Liver (tissue), 3 donors: ENCODE measurements around the gene TANGO6.

Source experiments
- CTCF ChIP-seq: fragments of 150-350 bp; IDR thresholded peaks from 2 replicates; pipeline ENCODE4 v1.5.1; 2017; ENCODE audit warnings: improper control_type of control experiment, low read depth, low read length; ENCODE audit not compliant: missing input control
- EGR1 ChIP-seq, 2 donors: IDR thresholded peaks; 2 replicates each; pipeline ENCODE4 v1.6.1; 2016 to 2018; ENCODE audit warnings: antibody characterized with exemption in 2 of 2, low read depth in 2 of 2
- FOXA1 ChIP-seq: IDR thresholded peaks from 2 replicates; pipeline ENCODE4 v1.6.1; 2016; ENCODE audit warnings: antibody characterized with exemption
- GABPA ChIP-seq, 2 donors: IDR thresholded peaks in 1 of 2; conservative IDR thresholded peaks in 1 of 2; 2 replicates each; pipeline ENCODE4 v1.6.1; 2016; ENCODE audit warnings: antibody characterized with exemption in 2 of 2, mild to moderate bottlenecking in 1 of 2, moderate library complexity in 1 of 2
- HNF4G ChIP-seq: IDR thresholded peaks from 2 replicates; pipeline ENCODE4 v1.6.1; 2016; ENCODE audit warnings: antibody characterized with exemption
- JUND ChIP-seq, 2 donors: IDR thresholded peaks; 2 replicates each; pipeline ENCODE4 v1.6.1; 2016; ENCODE audit warnings: antibody characterized with exemption in 2 of 2
- MAX ChIP-seq: IDR thresholded peaks from 2 replicates; pipeline ENCODE4 v1.6.1; 2016; ENCODE audit warnings: antibody characterized with exemption
- NR2F2 ChIP-seq: IDR thresholded peaks from 2 replicates; pipeline ENCODE4 v1.6.1; 2016; ENCODE audit warnings: antibody characterized with exemption
- RAD21 ChIP-seq, 2 donors: IDR thresholded peaks; 2 replicates each; pipeline ENCODE4 v1.6.1; 2016; ENCODE audit warnings: antibody characterized with exemption in 2 of 2, mild to moderate bottlenecking in 2 of 2
- REST ChIP-seq: IDR thresholded peaks from 2 replicates; pipeline ENCODE4 v1.6.1; 2016; ENCODE audit warnings: antibody characterized with exemption, mild to moderate bottlenecking
- SP1 ChIP-seq: IDR thresholded peaks from 2 replicates; pipeline ENCODE4 v1.6.1; 2018; ENCODE audit warnings: antibody characterized with exemption, mild to moderate bottlenecking
- TAF1 ChIP-seq: conservative IDR thresholded peaks from 2 replicates; pipeline ENCODE4 v1.6.1; 2016; ENCODE audit warnings: antibody characterized with exemption, mild to moderate bottlenecking
- YY1 ChIP-seq: IDR thresholded peaks from 2 replicates; pipeline ENCODE4 v1.6.1; 2016; ENCODE audit warnings: antibody characterized with exemption, mild to moderate bottlenecking
- TF ChIP-seq, protein P1 (sequence below): IDR thresholded peaks from 2 replicates; pipeline ENCODE4 v1.6.1; 2016; ENCODE audit warnings: antibody characterized with exemption
- donor health status: healthy.
- donor health status: healthy.

- TF ChIP-seq CTCF: no peak
- no peak for TF ChIP-seq FOXA1
- TF ChIP-seq RAD21 (IDR thresholded peaks at IDR 0.05): no peak
- no peak for TF ChIP-seq MAX
- no peak for TF ChIP-seq TAF1
- no peak for TF ChIP-seq JUND (IDR thresholded peaks at IDR 0.05)
- no peak for TF ChIP-seq HNF4G
- no peak for TF ChIP-seq NR2F2
- no peak for TF ChIP-seq REST
- TF ChIP-seq EGR1 (IDR thresholded peaks at IDR 0.05; ENCODE audit: low read depth in 2 of 2): no peak
- TF ChIP-seq GABPA (IDR thresholded peaks at IDR 0.05 in 1 of 2, conservative IDR thresholded peaks at IDR 0.05 in 1 of 2): no peak
- no peak for TF ChIP-seq YY1
- TF ChIP-seq SP1: no peak
- TF ChIP-seq, protein P1, sequence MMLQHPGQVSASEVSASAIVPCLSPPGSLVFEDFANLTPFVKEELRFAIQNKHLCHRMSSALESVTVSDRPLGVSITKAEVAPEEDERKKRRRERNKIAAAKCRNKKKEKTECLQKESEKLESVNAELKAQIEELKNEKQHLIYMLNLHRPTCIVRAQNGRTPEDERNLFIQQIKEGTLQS: no peak
These were observed 233.9 kb downstream of the TANGO6 start for GRCh38 chr16:69077251-69077650.
